GM06990 (cell line): ENCODE results near the gene SLC16A12.

Experiments
- DNase-seq: peaks from one replicate; pipeline ENCODE4 v3.0.0-alpha.2; 2011; ENCODE audit not compliant: insufficient read length; ENCODE audit errors: extremely low read depth
- H3K27me3 ChIP-seq: replicated peaks from 2 replicates; pipeline ENCODE4 v1.6.0; 2011; ENCODE audit warnings: low read length; ENCODE audit not compliant: control insufficient read depth, insufficient read depth
- H3K36me3 ChIP-seq: 2 replicates; pipeline ENCODE4 v1.5.1; 2011; ENCODE audit warnings: low read length; ENCODE audit not compliant: control insufficient read depth, insufficient read depth
- H3K4me3 ChIP-seq: replicated peaks from 2 replicates; pipeline ENCODE4 v1.5.1; 2011; ENCODE audit warnings: low read depth, mild to moderate bottlenecking, control low read depth, low read length
- TF ChIP-seq, protein P1 (sequence below): IDR thresholded peaks from 2 replicates; pipeline ENCODE4 v1.5.1; 2011; ENCODE audit warnings: low read length, control low read depth, mild to moderate bottlenecking, inconsistent platforms; ENCODE audit not compliant: insufficient read depth, poor library complexity, severe bottlenecking

Gene SLC16A12

DNA sequence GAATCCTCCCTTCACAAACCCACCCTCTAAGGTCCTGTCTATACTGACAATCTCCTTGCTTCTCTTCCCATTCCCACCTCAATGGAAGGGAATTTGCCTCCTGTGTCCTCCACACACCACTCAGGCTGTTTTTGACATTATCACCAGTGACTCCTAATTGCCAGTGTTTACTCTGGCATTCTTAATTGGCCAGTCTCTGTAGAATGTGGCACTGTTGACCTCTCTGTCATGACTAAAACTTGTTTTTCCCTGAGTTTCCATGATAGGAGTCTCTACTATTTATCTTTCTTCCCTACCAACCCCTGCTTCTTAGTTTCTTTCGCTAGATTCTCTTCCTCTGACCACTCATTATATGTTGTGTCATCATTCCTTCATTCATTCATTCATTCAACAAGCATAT lies 12.1 kb downstream of the SLC16A12 start:
- peaks cover 2% of the 10 kb centered on the region for H3K27me3 ChIP-seq

GRCh38 chr10:89522463-89522862 lies 12.9 kb downstream of the SLC16A12 start:
- peaks cover 2% of the 10 kb centered on the region for H3K27me3 ChIP-seq
- TF ChIP-seq, protein P1, sequence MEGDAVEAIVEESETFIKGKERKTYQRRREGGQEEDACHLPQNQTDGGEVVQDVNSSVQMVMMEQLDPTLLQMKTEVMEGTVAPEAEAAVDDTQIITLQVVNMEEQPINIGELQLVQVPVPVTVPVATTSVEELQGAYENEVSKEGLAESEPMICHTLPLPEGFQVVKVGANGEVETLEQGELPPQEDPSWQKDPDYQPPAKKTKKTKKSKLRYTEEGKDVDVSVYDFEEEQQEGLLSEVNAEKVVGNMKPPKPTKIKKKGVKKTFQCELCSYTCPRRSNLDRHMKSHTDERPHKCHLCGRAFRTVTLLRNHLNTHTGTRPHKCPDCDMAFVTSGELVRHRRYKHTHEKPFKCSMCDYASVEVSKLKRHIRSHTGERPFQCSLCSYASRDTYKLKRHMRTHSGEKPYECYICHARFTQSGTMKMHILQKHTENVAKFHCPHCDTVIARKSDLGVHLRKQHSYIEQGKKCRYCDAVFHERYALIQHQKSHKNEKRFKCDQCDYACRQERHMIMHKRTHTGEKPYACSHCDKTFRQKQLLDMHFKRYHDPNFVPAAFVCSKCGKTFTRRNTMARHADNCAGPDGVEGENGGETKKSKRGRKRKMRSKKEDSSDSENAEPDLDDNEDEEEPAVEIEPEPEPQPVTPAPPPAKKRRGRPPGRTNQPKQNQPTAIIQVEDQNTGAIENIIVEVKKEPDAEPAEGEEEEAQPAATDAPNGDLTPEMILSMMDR, result no peak
- no peak overlapping the region for H3K4me3 ChIP-seq
- DNase-seq, result no peak
- H3K36me3 ChIP-seq, result no peaks in the 10 kb centered on the region

More for the DNA sequence above, 12.1 kb downstream of the SLC16A12 start:
- no peaks in the 10 kb centered on the region for H3K36me3 ChIP-seq
- no peak for DNase-seq
- TF ChIP-seq, protein P1, result no peak
- no peak overlapping the region for H3K4me3 ChIP-seq

DNA sequence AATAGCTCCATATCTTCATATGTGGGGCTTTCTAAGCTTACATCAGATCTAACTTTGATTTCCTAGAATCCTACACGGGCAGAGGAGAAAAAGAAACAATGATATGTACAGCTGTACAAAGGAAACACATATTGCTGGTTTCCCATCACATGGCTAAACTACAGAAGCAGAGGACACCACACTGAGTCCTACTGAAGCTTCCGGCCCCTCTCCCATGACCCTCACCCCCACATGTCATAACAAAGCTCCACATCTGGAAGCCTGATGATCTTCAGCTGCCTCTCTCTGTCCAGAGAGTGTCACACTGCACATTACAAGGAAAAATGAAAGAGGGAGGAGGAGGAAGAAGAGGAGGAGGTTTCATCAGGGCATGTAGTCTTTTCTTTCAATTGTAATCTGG lies 14.0 kb downstream of the SLC16A12 start:
- no peak overlapping the region for H3K4me3 ChIP-seq
- H3K27me3 ChIP-seq, result peaks cover 2% of the 10 kb centered on the region
- DNase-seq, result no peak
- no peaks in the 10 kb centered on the region for H3K36me3 ChIP-seq
- TF ChIP-seq, protein P1, result no peak

- DNase-seq, result no peak
- Histone ChIP-seq H3K36me3 (no peaks in the 10 kb centered on the region), H3K4me3 (no peak overlapping the region), H3K27me3 (peaks cover 2% of the 10 kb centered on the region)
- TF ChIP-seq, protein P1, result no peak
Measured at GRCh38 chr10:89520706-89521105, 14.7 kb downstream of the SLC16A12 start.

DNA sequence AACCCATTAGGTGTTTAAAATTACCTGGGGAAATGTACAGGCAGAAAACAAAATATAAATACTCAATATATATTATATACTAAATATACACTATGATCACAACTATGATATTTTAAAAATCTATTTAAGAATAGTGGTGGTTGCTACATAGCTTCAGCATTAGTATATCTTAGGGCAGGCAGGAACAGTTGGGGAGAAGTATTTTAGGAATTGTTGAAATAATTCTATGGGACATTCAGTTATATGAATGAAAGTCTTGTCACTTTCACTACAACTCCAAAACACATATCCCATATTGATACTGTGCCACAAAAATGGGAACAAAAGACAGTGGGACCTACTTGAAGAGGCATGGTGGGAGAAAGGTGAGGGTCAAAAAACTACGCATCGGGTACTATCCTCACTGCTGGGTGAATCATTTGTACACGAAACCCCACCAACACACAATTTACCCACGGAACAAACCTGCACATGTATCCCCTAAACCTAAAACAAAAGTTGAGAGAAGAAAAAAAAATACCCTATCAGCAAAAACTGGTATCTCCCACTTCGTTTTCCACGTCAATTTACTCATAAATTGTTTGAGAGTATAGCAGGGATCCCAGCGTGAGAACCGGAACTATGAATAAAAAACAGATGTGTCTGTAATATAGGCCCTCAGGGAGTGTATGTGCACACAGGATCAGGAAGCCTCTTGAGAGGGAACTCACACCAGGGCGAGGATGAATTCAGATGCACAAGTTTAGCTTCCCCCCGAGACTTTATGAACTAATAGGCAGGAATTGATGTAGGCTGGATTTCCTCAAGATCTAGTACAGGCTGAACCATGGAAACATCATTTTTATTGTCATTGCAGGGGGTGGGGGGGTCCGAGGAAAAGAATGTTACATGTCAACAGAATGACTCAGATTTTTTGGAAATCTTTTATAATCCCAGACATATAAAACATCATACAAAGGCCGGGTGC lies 16.2 kb downstream of the SLC16A12 start:
- DNase-seq, result no peak
- Histone ChIP-seq H3K36me3 (no peaks in the 10 kb centered on the region), H3K27me3 (peaks cover 2% of the 10 kb centered on the region), H3K4me3 (no peak overlapping the region)
- TF ChIP-seq, protein P1, result no peak

GRCh38 chr10:89518108-89518507 lies 17.3 kb downstream of the SLC16A12 start:
- H3K36me3 ChIP-seq, result no peaks in the 10 kb centered on the region
- no peak overlapping the region for H3K4me3 ChIP-seq
- TF ChIP-seq, protein P1, result no peak
- no peak for DNase-seq
- peaks cover 2% of the 10 kb centered on the region for H3K27me3 ChIP-seq
